ENCODE data around the gene PLPP2. TPM values are rescaled to one million over a fixed set of nuclear protein-coding genes. Genes with fewer than 3 reads are reported as not detected.

The PLPP2 gene
- total and polyA plus RNA-seq, 9 of the 15 experiments (the other 6 are each of a cell fraction or from before 2014, with no cell fraction given) = 0.51 to 4.4 (median 2.2) TPM; not detected in 1

DNA sequence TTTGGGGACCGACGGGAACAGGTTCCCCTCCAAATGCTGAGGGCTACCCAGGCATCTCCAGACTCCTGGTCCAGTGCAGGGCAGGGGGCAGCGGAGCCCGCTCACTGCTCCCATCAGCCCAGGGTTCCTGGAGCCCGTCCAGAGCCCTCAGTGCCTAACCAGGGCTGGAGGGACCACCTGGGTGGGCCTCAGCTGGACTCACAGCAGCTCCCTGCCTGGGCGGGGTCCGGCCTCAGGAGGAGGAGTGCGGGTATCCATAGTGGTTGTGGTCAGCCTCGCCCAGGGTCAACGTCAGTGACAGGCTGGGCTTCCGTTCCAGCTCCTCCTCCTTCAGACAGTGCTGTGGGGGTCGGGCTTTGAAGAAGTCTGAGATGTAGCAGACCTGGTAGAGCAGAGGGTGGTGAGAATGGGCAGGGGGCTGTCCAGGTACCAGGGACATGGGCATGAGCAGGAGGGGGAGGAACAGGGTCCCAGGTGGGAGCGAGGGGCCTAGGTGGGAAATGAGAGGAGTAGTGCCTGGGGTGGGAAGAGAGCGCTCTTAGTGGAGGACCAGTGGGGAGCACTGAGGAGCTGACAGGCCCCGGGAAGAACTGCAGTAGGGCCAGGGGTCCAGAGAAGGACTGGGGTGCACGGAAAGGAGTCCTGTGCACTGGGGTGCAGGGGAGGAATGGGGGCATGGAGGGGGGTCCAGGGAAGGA, 9.9 kb downstream of the PLPP2 start:
- peaks cover 0 to 15% of the 10 kb centered on the region in 2 experiments; a peak in 1 of 5 replicates for H3K4me1 ChIP-seq (replicated peaks in 1 of 2; ENCODE audit: control insufficient read depth in 2 of 2, insufficient read depth in 2 of 2, low read length in 2 of 2)
- no TSS peak for BruUV-seq (replicated peaks)
- FAIRE-seq (no peak), ATAC-seq (no peak), DNase-seq (ENCODE audit: extremely low read depth in 1 of 4, low spot score in 3 of 4) (peak in 1 of 4 experiments; percentile 19)
- CTCF ChIA-PET (ENCODE audit: low intra/inter-chr PET ratio) = no interaction called here
- H3K4me3 ChIP-seq = no peak overlapping the region
- intact Hi-C loops (cut with micrococcal nuclease) = no loop called here
- H4K20me1 ChIP-seq (replicated peaks; ENCODE audit: control insufficient read depth, insufficient read depth, low read length) = 0 out of 2 replicates have a peak, but pooled peaks cover 12% of the 10 kb centered on the region
- no peaks in the 10 kb centered on the region for H3K9me3 ChIP-seq (replicated peaks; ENCODE audit: control insufficient read depth, insufficient read depth, low read depth, low read length)
- no peaks in the 10 kb centered on the region for H3K36me3 ChIP-seq (ENCODE audit: control insufficient read depth, insufficient read depth, low read length)
- in situ Hi-C loops (cut with MboI) = no loop called here
- TF ChIP-seq ZNF263 (CRISPR knock-in tag; IDR thresholded peaks at IDR 0.05; ENCODE audit: borderline replicate concordance) (peak; percentile 90), PHF8 (IDR thresholded peaks at IDR 0.05; ENCODE audit: borderline replicate concordance, low read length) (no peak), MBD2 (IDR thresholded peaks at IDR 0.05; ENCODE audit: borderline replicate concordance, low read depth) (no peak), GABPA (tag; conservative IDR thresholded peaks at IDR 0.05; ENCODE audit: low read depth) (no peak), CEBPG (CRISPR knock-in tag; IDR thresholded peaks at IDR 0.05) (no peak), CEBPG (tag; conservative IDR thresholded peaks at IDR 0.05 in 1 of 2, IDR thresholded peaks at IDR 0.05 in 1 of 2) (no peak), MXI1 (IDR thresholded peaks at IDR 0.05; ENCODE audit: low read depth, low read length) (no peak)
- H3K9ac ChIP-seq (ENCODE audit: insufficient read depth in 1 of 2, low read depth in 2 of 2, low read length in 2 of 2) = no peak overlapping the region
- peaks cover 3 to 23% of the 10 kb centered on the region in 2 experiments; a peak in 4 of 5 replicates for H3K27me3 ChIP-seq (ENCODE audit: control insufficient read depth in 2 of 2, insufficient read depth in 2 of 2, low read length in 2 of 2)
- H2AFZ ChIP-seq (ENCODE audit: low read depth, low read length) = no peak overlapping the region
- POLR2A ChIA-PET = interaction anchor here (1.1 kb wide), 1 partner anchor 20 kb away, joined by 4 read pairs; no protein-coding TSS in a partner anchor
- no peak overlapping the region for H3K27ac ChIP-seq (ENCODE audit: extremely low read depth, low read depth, low read length)
- no peak overlapping the region for H3K4me2 ChIP-seq (ENCODE audit: insufficient read depth, low read length)
- WGBS (ENCODE audit: insufficient coverage, low coverage, missing lambda C conversion rate) = 57% methylated on average over 11 of the region's 16 CpGs
- no peaks in the 10 kb centered on the region for H3K9me1 ChIP-seq (ENCODE audit: control insufficient read depth, insufficient read depth, low read length)
- no peaks in the 10 kb centered on the region for H3K79me2 ChIP-seq (ENCODE audit: control insufficient read depth, insufficient read depth, low read length)

All from K562 (cell line).